CD4-positive, alpha-beta T cell treated with Interleukin-2 at 100 ng/mL for 4 hours (primary cell): ENCODE data around the gene AGO4.
A peak's percentile ranks its signal among the peaks of the same experiment; 100 is the strongest.
"Not testable (repeated sequence)": the region's sequence is repeated elsewhere in the genome, so short reads cannot be mapped to it uniquely, and the experiment has no call there.

Experiments used
- DNase-seq: peaks from one replicate; pipeline ENCODE4 v3.0.0-alpha.2; 2020; ENCODE audit warnings: low spot score

Gene AGO4

DNA sequence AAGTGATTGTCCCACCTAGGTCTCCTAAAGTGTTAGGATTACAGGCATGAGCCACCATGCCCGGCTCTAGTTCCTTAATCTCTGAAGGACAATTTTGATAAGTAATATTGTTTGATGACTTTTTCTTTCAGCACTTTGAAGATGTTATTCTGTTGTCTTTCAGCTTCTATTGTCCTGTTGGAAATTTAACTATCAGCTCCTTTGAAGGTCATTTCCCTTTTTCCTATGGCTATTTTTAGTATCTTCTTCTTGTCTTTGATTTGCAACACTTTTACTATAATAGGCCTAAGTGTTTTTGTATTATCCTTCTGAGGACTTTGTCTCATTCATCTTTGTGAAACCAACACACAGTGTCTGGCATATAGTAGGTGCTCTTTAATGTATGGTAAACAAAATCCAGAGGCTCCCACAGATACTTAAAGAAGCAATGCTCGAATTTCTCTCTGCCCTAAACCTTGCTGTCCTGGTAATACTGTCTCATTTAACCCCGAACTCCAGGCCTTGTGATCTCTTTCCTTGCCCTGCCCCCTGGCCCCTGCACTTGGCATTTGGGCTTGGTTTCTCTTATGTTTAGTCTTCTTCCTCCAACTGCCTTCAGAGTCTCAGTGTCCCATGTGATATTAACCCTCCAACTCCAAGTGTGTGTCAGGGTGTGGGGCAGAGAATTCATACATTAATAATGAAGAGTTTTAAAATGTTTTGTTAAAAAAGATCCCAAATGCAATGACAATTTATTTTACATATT lies 56.2 kb downstream of the AGO4 start:
- DNase-seq: no peak

DNA sequence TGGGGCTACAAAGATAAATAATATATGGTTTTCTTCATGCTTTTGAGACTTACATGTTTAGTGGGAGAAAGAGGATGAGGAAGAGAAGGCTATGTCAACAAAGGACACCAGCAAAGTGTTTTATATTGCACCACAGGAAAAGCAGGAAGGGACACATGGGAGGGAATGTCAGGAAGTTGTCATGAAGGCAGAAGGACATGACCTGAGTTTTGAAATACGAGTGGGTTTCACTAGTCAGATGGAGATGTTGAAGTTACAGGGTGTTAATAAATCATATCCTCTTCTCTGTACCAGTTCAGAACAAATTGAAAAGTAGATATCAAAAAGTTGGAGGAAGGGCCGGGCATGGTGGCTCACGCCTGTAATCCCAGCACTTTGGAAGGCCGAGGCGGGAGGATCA lies 57.0 kb downstream of the AGO4 start:
- DNase-seq: no peak

DNA sequence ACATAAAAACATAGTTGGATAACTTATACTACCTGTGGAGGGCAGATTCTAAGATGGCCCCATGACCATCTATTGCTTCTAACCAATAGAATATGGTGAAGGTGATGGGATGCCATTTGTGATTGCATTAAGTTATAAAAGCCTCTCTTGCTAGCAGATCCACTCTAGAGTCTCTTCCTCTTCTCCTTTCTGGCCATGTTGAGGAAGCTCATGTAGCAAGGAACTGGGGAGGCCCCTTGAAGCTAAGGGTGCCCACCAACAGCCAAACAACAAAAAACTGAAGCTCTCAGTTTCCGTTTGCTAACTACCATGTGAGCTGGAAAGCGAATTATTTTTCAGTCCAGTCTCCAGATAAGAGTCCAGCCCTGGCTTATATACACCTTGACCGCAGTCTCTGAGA lies 59.2 kb downstream of the AGO4 start:
- no peak for DNase-seq

DNA sequence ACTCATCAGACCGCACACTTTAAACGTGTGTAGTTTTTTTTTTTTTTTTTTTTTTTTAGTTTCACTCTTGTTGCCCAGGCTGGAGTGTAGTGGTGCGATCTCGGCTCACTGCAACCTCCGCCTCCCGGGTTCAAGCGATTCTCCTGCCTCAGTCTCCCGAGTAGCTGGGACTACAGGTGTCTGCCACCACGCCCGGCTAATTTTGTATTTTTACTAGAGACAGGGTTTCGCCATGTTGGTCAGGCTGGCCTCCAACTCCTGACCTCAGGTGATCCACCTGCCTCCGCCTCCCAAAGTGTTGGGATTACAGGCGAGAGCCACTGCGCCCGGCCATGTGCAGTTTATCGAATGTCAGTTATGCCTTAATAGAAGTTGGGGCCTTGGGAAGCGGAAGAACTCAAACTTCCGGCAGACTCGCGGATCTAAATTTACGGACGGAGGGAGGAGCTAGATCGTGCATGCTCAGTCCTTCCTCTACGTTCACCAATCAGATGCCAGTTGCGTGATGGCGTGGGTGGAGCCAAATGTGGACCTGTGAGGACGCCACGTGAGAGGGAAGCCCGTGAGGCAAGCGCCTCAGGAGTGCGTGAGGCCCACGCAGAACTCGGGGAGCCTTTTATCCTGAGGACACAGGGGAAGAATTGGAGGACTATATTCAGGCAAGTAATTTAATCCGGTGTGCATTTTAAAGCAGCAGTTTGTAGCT lies 61.6 kb downstream of the AGO4 start:
- not testable (repeated sequence) for DNase-seq

DNA sequence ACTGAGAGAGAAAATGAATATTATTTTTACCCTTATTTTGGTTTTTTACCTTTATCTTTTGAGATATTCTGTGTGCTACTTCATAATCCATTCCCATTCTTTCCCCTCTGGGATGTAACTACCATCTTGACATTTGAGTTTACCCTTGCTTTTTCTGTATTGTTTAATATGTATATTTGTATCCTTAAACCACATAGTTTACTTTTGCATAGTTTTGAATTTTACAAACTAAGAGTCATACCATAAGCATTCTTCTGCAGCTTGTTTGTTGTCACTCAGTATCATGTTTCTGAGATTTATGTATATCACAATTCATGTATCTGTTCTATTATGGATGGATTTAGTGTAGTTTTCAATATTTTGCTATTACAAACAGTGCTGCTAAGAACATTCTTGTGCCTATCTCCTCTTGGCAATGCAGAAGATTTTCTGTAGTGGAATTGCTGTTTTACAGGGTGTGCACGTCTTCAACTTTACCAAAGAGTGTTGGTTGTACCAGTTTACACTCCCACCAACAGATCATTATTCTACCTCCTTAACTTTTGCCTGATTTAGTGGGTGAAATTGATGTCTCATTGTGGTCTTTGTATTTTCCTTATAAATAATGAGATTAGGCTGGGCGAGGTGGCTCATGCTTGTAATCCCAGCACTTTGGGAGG lies 63.0 kb downstream of the AGO4 start:
- no peak for DNase-seq

DNA sequence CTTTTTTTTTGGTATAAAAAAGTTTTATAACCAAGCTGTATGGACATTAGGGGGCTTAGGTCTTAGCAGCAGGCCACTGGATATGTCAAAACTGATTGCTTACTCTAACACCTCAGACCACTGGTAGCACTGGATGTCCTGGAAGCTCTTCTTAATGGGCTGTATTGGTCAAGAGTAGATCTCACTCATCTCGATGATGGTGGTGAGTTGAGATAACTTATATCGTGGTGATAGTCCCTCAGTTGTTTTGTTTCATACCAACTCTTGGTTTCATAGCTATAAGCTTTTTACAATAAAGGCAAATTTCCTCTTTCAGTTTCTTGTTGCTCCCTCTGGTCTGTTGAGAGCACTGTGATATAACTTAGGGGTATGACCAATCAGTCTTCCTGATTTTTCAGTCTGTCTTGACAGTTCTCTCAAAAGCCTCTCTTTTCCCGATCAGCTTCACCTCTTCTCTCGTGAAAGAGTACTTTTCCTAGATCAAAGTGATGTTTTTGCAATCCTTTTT lies 65.5 kb downstream of the AGO4 start:
- no peak for DNase-seq

DNA sequence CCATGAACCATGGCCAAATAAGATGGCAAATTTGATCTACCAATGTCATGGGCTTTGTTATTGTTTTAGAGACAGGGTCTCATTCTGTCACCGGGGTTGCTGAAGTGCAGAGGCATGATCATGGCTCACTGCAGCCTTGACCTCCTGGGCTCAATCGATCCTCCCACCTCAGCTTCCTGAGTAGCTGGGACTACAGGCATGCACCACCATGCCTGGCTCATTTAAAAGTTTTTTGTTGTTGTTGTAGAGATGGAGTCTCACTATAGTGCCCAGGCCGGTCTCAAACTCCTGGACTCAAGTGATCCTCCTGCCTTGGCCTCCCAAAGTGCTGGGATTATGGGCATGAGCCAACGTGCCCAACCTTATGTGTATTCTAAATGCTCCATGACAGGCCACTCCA lies 66.3 kb downstream of the AGO4 start:
- DNase-seq: not testable (repeated sequence)

DNA sequence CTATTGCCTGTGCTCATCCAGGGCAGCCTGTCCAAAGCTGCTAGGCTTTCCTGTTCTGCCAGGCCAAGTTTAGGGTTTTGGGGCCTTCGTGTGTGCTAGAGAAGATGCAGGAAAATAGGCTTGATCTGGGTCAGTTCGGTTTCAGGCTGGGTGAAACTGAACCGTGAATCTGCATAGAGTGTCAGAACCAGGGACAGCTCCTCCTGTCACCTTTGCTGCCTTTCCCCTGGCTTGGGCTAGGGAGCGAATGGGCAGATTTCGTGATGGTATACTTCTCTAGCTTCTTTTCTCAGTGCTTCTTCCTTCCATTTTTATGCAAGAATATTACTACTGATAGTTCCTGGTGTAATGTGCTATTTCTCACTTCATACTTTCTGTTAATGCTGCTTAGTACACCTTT lies 69.2 kb downstream of the AGO4 start:
- no peak for DNase-seq

DNA sequence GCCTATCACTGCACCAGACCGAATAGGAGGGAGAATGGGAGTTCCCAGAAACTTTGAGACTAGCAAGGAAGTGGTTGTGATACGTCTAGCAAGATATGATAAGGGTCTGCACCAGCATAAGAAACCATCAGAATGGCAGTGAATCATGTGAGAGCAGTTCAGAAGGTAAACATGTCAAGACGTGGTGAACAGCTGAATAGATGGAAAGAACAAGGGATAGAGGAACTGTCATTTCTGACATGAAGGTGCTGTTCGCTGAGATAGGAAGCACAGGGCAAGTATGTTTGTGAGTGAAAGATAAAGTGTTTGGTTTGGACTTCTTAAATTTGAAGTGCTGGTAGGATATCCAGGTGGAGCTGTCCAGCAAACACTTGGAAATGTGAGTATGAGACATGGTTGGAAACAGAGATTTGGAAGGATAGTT lies 74.0 kb downstream of the AGO4 start:
- DNase-seq: no peak

DNA sequence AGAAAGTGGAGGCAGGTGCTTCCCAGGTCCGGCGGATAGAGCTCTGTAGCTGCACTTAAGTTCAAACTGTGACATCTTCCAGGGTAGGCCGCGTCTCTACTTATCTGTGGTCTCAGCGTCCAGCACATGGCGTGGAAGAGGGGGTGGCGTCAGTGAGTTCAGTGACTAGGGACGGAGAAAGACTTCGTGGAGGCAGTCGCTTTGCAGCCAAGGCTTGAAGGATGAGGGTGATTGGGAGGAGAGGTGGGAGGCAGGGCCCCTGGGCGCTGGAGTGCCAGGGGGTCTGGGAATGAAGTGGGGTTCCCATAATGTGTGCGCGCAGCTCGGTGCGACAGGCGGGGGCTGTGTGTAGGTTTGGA lies 74.7 kb downstream of the AGO4 start:
- no peak for DNase-seq

DNA sequence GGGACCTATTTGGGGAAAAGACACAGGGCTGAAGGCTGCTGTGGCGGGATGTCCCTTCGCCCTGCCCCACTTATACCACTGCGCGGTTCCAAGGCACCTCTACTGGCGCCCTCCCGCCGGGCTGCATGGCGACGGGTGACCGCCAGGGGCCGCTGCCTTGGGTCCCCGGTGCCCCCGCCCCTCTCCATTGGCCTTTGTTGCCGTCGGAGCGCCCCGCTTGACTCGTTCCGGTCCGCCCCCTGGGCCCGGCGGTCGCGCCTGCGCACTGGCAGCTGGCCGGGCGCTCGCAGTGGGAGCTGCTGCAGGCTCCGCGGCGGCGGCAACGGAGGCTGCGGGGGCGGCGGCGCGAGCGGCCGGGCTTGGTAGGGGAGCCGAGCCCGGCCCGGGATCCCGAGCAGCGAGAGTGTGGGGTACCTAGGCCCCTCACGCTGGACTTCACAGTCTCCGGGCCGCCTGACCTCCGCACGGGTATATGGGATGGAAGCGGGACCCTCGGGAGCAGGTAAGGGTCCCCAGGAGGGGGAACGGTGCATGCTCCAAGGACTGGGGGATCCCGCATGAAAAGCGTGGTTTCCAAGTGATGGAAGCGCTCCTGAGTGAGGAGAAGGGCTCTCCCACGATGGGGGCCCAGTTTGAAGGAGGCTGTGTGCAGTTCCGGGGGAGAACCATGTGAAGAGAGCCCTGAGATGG lies 75.3 kb downstream of the AGO4 start, which contains the start of gene AGO1:
Gene AGO1, plus strand, starts transcription at position 265 of the 690 bp plus-strand sequence. Its CDS starts 213 bp downstream, at position 478.
- peak; percentile 97 for DNase-seq

DNA sequence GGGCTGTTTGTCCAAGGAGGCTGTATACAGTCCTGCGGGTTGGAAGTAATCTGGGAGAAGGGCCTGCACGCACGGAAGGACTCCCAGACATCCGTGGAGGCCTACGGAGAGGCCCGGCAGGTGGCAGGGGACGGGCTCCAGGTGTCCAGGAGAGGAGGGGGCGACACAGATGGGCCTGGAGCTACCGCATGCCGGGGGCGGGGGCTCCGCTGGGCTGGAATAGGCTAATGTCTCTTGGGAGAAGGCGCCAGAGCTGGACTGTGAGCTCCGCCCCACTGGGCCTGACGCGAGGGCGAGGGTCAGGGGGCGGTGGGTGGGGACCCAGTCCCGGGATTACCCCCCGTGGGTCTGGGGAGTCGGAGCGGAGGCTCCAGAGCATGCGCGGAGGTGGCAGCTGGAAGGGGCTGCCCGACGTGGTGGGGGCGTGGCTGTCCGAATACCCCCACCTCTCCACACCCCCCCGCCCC lies 75.9 kb downstream of the AGO4 start:
- peak; percentile 25 for DNase-seq

DNA sequence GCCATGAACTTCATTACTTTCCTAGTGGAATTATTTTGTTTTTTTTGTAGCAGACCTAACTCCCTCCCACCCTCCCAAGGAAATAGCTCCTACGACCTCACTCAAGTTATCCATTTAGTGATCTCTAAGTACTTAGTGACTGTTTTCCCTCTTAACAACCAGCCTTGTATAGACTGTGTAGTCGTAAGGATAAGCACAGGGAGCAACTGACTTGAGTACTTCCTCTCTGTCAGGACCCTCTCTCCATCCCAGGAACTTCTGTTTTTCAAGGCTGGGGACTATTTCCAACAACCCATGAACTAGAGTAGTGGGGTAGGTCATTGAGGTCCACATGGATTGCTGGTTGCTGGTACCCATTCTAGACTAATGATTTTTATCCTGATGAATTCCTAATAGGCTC lies 77.1 kb downstream of the AGO4 start:
- DNase-seq: no peak

DNA sequence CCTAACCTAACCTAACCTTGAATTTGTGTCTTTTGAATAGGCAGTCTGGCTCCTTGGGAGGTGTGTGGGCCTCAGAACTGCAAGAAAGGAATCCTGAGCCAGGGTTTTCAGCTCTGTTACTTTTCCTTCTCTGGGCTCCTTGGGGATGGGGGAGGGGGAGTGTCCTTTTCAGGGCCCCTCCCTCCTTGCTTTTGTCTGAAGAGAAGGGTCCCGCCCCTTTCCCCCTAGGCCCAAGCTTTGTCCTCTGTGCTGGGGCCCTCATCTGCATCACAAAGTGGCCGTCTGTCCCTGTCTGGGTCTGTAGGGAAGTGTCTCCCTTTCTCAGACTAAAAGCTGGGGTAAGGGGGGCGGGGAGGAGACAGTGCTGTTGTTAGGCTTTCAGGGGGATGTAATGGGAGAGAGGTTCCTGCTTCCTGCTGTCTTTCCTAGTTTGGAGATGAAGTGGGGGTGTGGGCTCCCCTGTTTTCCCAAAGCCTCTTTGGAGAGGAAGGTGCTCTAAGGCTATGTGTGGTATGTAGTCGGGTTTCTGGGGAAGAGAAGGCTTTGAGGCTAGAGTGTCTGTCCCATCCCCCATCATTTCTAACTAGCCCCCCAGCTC lies 78.2 kb downstream of the AGO4 start:
- no peak for DNase-seq

DNA sequence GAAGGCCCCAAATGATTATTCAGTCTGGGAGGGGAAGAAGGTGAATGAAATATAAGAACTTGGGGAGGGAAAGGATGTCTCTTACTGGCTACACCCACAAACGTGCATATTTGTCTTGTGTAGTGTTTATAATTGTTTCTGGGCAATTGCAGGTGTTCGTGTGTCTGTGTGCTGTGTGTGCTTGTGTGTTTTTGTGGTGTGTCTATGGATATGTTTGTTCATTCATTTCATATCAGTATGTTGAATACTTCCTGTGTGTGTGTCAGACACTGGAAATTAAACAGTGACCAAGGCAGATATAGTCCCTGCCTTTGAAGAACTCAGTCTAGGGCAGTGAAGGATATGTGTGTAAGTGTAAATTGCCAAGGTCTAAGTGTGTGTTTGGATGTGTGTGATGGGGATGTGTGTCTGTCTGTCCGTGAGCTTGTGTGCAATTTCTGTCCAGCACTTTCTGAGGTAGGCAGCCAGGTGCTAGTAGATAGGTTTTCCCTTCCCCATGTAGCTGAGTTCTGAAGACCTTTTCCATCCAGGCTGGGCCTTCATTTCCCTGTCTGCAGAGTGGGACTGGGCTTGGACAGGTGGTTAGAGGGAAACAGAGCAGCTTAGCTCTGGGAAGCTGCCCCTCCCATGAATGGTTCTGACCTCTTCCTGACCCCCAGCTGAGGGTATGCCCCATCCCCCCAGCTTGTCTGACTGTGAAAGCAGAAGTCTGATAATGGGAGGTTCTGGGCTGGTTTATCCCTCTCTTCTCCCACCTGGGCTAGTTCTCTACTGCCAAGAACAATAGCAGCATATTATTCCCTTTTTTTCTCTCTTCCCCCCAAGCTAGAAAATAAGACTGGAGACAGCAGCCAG lies 79.0 kb downstream of the AGO4 start:
- DNase-seq: no peak

DNA sequence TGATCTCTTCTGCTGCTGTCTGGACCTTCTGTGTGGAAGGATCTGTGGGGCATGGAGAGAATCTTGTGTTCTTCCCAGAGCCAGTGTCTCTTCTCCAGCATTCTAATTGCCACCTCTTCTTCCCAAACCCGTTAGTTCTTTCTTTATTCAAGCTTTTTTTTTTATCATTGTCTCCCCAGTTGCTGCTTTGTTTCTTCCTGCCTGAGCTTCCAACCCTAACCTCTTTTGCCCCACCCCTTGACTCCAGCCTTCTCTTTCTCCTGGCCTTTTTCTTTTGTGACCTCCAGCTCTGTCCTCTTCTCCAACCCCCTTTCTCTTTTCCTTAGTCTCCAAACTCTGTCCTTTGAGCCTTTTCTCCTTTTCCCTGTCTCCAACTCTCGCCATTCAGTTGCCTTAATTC lies 79.7 kb downstream of the AGO4 start:
- DNase-seq: no peak

DNA sequence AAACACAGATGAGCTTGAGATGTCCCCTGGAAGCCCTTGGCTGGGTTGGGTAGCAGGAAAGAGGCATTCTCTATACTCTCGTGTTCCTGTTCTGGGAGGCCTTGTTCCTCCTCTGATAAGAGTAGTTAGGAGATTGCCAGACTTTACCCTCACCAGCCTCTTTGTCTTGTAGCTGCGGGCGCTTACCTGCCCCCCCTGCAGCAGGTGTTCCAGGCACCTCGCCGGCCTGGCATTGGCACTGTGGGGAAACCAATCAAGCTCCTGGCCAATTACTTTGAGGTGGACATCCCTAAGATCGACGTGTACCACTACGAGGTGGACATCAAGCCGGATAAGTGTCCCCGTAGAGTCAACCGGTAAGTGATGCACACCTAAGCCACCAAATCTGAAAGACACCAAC lies 80.4 kb downstream of the AGO4 start:
- no peak for DNase-seq

DNA sequence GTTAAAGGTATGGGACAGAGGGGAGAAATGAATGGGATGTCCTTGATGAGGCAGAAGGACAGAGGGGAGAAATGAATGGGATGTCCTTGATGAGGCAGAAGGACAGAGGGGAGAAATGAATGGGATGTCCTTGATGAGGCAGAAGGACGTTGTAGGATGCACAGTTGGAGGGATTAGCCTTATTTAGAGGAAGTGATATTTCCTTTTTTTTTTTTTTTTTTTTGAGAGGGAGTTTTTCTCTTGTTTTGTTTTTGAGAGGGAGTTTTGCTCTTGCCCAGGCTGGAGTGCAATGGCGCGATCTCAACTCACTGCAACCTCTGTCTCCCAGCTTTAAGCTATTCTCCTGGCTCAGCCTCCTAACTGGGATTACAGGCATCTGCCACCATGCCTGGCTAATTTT lies 81.2 kb downstream of the AGO4 start:
- not testable (repeated sequence) for DNase-seq

DNA sequence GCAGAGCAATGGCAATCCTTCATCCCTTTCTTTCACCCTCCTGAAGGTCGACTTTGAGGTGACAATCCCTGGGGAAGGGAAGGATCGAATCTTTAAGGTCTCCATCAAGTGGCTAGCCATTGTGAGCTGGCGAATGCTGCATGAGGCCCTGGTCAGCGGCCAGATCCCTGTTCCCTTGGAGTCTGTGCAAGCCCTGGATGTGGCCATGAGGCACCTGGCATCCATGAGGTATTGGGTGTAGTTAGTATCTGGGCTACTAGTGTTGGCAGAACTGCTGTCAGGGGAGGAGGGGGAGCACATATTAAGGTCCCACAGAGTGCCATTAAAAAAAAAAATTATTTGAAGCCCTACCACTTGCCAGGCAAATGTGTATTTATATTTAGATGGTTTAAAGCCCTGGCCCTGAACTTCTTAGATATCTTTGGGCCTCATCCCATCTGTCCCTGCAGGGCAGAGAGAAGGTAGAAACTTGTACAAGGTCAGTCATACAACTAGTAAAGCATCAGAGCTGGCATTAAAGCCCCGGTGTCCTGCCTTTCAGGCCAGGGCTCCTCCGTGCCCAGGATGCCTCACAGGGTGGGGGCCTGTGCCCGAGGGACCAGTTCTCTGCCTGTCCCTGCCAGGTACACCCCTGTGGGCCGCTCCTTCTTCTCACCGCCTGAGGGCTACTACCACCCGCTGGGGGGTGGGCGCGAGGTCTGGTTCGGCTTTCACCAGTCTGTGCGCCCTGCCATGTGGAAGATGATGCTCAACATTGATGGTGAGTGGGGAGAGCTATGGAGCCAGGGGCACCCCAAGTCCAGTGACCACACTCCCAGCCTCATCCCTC lies 85.4 kb downstream of the AGO4 start:
- no peak for DNase-seq

DNA sequence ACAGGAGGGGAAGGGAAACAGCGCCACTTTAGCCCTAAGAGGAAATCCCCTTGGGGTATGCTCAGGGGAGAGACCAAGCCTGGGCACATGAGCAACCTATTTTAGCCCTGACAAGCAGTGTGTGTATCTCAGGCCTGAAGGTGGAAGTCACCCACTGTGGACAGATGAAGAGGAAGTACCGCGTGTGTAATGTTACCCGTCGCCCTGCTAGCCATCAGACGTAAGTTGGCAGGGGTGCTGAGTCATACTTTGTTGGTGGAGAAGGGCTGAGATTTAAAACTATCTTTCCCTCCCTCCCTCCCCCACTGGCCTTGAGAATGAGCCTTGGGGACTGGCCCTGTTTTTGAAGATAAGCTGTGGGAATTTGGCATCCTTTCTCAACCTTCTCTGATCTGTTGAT lies 86.4 kb downstream of the AGO4 start:
- peak; percentile 9 for DNase-seq
